HEK293 (cell line): Measurements from ENCODE around the gene PCDH15.

ENCODE experiments used
- CTCF ChIA-PET: fragments of 350-600 bp; formaldehyde crosslinking; extraction: SDS; loops from one replicate; lab custom pipeline; 2021; ENCODE audit warnings: antibody characterized with exemption; lab: Yijun Ruan, JAX
- POLR2A ChIA-PET: fragments of 300-600 bp; formaldehyde crosslinking; extraction: SDS; loops from one replicate; lab custom pipeline; 2020; ENCODE audit warnings: antibody characterized with exemption, inconsistent platforms; lab: Yijun Ruan, JAX
- H3K27ac ChIP-seq: fragments of 200-500 bp; sonication (Bioruptor generic); 2 replicates; pipeline ENCODE4 v1.5.1; 2014; ENCODE audit warnings: low read depth, low read length, control low read depth, inconsistent platforms; ENCODE audit errors: extremely low read depth
- H3K36me3 ChIP-seq, 2 experiments: fragments of 200-500 bp in 1 of 2; sonication (Bioruptor generic) in 1 of 2; 1 replicate in 1 of 2; 2 replicates in 1 of 2; pipeline ENCODE4 v1.5.1; 2014 to 2017; ENCODE audit warnings: inconsistent platforms in 2 of 2, low read length in 2 of 2; ENCODE audit not compliant: control insufficient read depth in 2 of 2, insufficient read depth in 1 of 2
- H3K4me1 ChIP-seq: fragments of 200-500 bp; sonication (Bioruptor generic); 2 replicates; pipeline ENCODE4 v1.5.1; 2014; ENCODE audit warnings: mild to moderate bottlenecking, low read length, inconsistent platforms; ENCODE audit not compliant: control insufficient read depth, insufficient read depth
- H3K4me3 ChIP-seq: 2 replicates; pipeline ENCODE4 v1.5.1; 2011; ENCODE audit warnings: low read depth, mild to moderate bottlenecking, control low read depth, low read length, moderate library complexity
- H3K9me3 ChIP-seq: fragments of 200-500 bp; sonication (Bioruptor generic); 2 replicates; pipeline ENCODE4 v1.5.1; 2014; ENCODE audit warnings: low read depth, low read length, inconsistent platforms; ENCODE audit not compliant: control insufficient read depth, insufficient read depth
- GLI2 ChIP-seq: fragments of 450-650 bp; formaldehyde crosslinking; IDR thresholded peaks from 2 replicates; pipeline ENCODE4; 2017; ENCODE audit warnings: missing biosample characterization, missing genetic modification characterization, low read depth, borderline replicate concordance
- KLF1 ChIP-seq: fragments of 450-650 bp; formaldehyde crosslinking; IDR thresholded peaks from 2 replicates; pipeline ENCODE4 v1.5.1; 2016; ENCODE audit warnings: missing biosample characterization, missing genetic modification characterization
- MYNN ChIP-seq: fragments of 450-650 bp; formaldehyde crosslinking; IDR thresholded peaks from 2 replicates; pipeline ENCODE4 v1.5.1; 2016; ENCODE audit warnings: missing biosample characterization, missing genetic modification characterization, borderline replicate concordance
- OSR2 ChIP-seq: fragments of 450-650 bp; formaldehyde crosslinking; IDR thresholded peaks from 2 replicates; pipeline ENCODE4 v1.5.1; 2016; ENCODE audit warnings: missing biosample characterization, missing genetic modification characterization
- ZNF157 ChIP-seq: fragments of 450-650 bp; formaldehyde crosslinking; IDR thresholded peaks from 2 replicates; pipeline ENCODE4 v1.5.1; 2016; ENCODE audit warnings: missing biosample characterization, missing genetic modification characterization
- ZNF184 ChIP-seq: fragments of 450-650 bp; IDR thresholded peaks from 2 replicates; pipeline ENCODE4 v1.5.1; 2018; ENCODE audit warnings: missing biosample characterization, mild to moderate bottlenecking, missing genetic modification characterization
- ZNF248 ChIP-seq: fragments of 450-650 bp; formaldehyde crosslinking; IDR thresholded peaks from 2 replicates; pipeline ENCODE4 v1.5.1; 2017; ENCODE audit warnings: missing biosample characterization, missing genetic modification characterization
- ZNF280D ChIP-seq: fragments of 450-650 bp; formaldehyde crosslinking; IDR thresholded peaks from 2 replicates; pipeline ENCODE4 v1.5.1; 2016; ENCODE audit warnings: missing biosample characterization, missing genetic modification characterization
- ZNF391 ChIP-seq: fragments of 450-650 bp; formaldehyde crosslinking; IDR thresholded peaks from 2 replicates; pipeline ENCODE4 v1.5.1; 2016; ENCODE audit warnings: low read depth, missing biosample characterization, missing genetic modification characterization, borderline replicate concordance
- ZNF473 ChIP-seq: fragments of 450-650 bp; formaldehyde crosslinking; IDR thresholded peaks from 2 replicates; pipeline ENCODE4 v1.5.1; 2017; ENCODE audit warnings: missing biosample characterization, missing genetic modification characterization
- ZNF571 ChIP-seq: fragments of 450-650 bp; formaldehyde crosslinking; IDR thresholded peaks from 2 replicates; pipeline ENCODE4 v1.5.0; 2017; ENCODE audit warnings: missing biosample characterization, missing genetic modification characterization
- ZNF658 ChIP-seq: fragments of 450-650 bp; formaldehyde crosslinking; IDR thresholded peaks from 2 replicates; pipeline ENCODE4; 2016; ENCODE audit warnings: missing biosample characterization, missing genetic modification characterization
- ZNF701 ChIP-seq: fragments of 450-650 bp; formaldehyde crosslinking; IDR thresholded peaks from 2 replicates; pipeline ENCODE4 v1.5.1; 2016; ENCODE audit warnings: missing biosample characterization, missing genetic modification characterization
- ZSCAN4 ChIP-seq: fragments of 450-650 bp; formaldehyde crosslinking; IDR thresholded peaks from 2 replicates; pipeline ENCODE4 v1.5.1; 2017; ENCODE audit warnings: missing biosample characterization, missing genetic modification characterization
- TF ChIP-seq, protein P1 (sequence below): fragments of 450-650 bp; formaldehyde crosslinking; IDR thresholded peaks from 2 replicates; pipeline ENCODE4 v1.5.1; 2016; ENCODE audit warnings: missing biosample characterization, missing genetic modification characterization, borderline replicate concordance
- TF ChIP-seq, protein P2 (sequence below): fragments of 450-650 bp; IDR thresholded peaks from 2 replicates; pipeline ENCODE4 v1.5.1; 2018; ENCODE audit warnings: missing biosample characterization, mild to moderate bottlenecking, missing genetic modification characterization
- TF ChIP-seq, protein P3 (sequence below): fragments of 450-650 bp; formaldehyde crosslinking; IDR thresholded peaks from 2 replicates; pipeline ENCODE4 v1.5.1; 2016; ENCODE audit warnings: missing biosample characterization, missing genetic modification characterization
- TF ChIP-seq, protein P4 (sequence below): fragments of 450-650 bp; formaldehyde crosslinking; IDR thresholded peaks from 2 replicates; pipeline ENCODE4 v1.5.1; 2016; ENCODE audit warnings: missing biosample characterization, missing genetic modification characterization

The PCDH15 gene

GRCh38 chr10:54826994-54827560 is 26.0 kb upstream of the PCDH15 start:
- no peaks in the 10 kb centered on the region for H3K36me3 ChIP-seq
- POLR2A ChIA-PET = no interaction called here
- no peaks in the 10 kb centered on the region for H3K9me3 ChIP-seq
- no peaks in the 10 kb centered on the region for H3K4me1 ChIP-seq
- CTCF ChIA-PET = no interaction called here
- TF ChIP-seq ZNF280D (tag by site-specific recombination) (no peak), ZNF701 (tag by site-specific recombination) (no peak), ZNF184 (no peak), MYNN (tag by site-specific recombination) (no peak), ZNF157 (tag by site-specific recombination) (no peak), ZNF248 (tag by site-specific recombination) (no peak), OSR2 (tag by site-specific recombination) (no peak), GLI2 (tag by site-specific recombination) (no peak), ZSCAN4 (no peak), ZNF571 (tag by site-specific recombination) (no peak)
- TF ChIP-seq, protein P1, sequence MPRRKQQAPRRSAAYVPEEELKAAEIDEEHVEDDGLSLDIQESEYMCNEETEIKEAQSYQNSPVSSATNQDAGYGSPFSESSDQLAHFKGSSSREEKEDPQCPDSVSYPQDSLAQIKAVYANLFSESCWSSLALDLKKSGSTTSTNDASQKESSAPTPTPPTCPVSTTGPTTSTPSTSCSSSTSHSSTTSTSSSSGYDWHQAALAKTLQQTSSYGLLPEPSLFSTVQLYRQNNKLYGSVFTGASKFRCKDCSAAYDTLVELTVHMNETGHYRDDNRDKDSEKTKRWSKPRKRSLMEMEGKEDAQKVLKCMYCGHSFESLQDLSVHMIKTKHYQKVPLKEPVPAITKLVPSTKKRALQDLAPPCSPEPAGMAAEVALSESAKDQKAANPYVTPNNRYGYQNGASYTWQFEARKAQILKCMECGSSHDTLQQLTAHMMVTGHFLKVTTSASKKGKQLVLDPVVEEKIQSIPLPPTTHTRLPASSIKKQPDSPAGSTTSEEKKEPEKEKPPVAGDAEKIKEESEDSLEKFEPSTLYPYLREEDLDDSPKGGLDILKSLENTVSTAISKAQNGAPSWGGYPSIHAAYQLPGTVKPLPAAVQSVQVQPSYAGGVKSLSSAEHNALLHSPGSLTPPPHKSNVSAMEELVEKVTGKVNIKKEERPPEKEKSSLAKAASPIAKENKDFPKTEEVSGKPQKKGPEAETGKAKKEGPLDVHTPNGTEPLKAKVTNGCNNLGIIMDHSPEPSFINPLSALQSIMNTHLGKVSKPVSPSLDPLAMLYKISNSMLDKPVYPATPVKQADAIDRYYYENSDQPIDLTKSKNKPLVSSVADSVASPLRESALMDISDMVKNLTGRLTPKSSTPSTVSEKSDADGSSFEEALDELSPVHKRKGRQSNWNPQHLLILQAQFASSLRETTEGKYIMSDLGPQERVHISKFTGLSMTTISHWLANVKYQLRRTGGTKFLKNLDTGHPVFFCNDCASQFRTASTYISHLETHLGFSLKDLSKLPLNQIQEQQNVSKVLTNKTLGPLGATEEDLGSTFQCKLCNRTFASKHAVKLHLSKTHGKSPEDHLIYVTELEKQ = no peak
- no peak overlapping the region for H3K4me3 ChIP-seq
- no peak overlapping the region for H3K27ac ChIP-seq

DNA sequence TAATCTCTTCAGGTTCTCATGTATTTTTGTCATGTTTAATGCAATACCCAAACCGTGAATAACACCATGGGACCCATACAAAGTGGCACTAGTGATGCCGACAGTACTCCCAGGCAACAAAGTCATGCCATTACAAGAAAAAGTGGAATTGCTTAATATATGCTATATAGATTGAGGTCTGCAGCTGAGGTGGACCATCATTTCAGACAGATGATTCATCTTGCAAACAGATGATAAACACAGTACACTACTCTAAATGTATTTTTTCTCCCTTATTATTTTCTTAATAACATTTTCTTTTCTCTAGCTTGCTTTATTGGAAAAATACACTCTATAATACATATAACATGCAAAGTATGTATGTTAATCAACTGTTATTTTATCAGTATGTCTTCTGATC is 14.6 kb upstream of the PCDH15 start:
- TF ChIP-seq ZNF658 (tag by site-specific recombination) (no peak), ZNF473 (tag by site-specific recombination) (no peak), KLF1 (tag by site-specific recombination) (no peak), ZNF391 (no peak)
- TF ChIP-seq, protein P2, sequence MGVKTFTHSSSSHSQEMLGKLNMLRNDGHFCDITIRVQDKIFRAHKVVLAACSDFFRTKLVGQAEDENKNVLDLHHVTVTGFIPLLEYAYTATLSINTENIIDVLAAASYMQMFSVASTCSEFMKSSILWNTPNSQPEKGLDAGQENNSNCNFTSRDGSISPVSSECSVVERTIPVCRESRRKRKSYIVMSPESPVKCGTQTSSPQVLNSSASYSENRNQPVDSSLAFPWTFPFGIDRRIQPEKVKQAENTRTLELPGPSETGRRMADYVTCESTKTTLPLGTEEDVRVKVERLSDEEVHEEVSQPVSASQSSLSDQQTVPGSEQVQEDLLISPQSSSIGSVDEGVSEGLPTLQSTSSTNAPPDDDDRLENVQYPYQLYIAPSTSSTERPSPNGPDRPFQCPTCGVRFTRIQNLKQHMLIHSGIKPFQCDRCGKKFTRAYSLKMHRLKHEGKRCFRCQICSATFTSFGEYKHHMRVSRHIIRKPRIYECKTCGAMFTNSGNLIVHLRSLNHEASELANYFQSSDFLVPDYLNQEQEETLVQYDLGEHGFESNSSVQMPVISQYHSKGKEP (tag by site-specific recombination) = no peak
- TF ChIP-seq, protein P3, sequence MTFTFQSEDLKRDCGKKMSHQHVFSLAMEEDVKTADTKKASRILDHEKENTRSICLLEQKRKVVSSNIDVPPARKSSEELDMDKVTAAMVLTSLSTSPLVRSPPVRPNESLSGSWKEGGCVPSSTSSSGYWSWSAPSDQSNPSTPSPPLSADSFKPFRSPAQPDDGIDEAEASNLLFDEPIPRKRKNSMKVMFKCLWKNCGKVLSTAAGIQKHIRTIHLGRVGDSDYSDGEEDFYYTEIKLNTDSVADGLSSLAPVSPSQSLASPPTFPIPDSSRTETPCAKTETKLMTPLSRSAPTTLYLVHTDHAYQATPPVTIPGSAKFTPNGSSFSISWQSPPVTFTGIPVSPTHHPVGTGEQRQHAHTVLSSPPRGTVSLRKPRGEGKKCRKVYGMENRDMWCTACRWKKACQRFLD (tag by site-specific recombination) = no peak
- TF ChIP-seq, protein P4, sequence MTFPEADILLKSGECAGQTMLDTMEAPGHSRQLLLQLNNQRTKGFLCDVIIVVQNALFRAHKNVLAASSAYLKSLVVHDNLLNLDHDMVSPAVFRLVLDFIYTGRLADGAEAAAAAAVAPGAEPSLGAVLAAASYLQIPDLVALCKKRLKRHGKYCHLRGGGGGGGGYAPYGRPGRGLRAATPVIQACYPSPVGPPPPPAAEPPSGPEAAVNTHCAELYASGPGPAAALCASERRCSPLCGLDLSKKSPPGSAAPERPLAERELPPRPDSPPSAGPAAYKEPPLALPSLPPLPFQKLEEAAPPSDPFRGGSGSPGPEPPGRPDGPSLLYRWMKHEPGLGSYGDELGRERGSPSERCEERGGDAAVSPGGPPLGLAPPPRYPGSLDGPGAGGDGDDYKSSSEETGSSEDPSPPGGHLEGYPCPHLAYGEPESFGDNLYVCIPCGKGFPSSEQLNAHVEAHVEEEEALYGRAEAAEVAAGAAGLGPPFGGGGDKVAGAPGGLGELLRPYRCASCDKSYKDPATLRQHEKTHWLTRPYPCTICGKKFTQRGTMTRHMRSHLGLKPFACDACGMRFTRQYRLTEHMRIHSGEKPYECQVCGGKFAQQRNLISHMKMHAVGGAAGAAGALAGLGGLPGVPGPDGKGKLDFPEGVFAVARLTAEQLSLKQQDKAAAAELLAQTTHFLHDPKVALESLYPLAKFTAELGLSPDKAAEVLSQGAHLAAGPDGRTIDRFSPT (tag by site-specific recombination) = no peak
- Histone ChIP-seq H3K4me1 (no peaks in the 10 kb centered on the region), H3K36me3 (no peaks in the 10 kb centered on the region), H3K4me3 (no peak overlapping the region), H3K9me3 (no peaks in the 10 kb centered on the region), H3K27ac (no peak overlapping the region)
- POLR2A ChIA-PET = no interaction called here
- CTCF ChIA-PET = no interaction called here
